K562 (cell line): Measurements from ENCODE around the gene PIWIL1. TPM values are rescaled to one million over a fixed set of nuclear protein-coding genes. Genes with fewer than 3 reads are reported as not detected.

Experiments used
- ATAC-seq: fragments of 200-7000 bp; cut with Tn5 transposase; 3 replicates; pipeline ENCODE4 v1.9.1; 2020; ENCODE audit warnings: moderate library complexity
- BruUV-seq: library from RNA; stranded (reverse); fragments of 400-500 nt; replicated peaks from 2 replicates; lab custom pipeline; 2021; lab: Mats Ljungman, UMichigan
- CTCF ChIA-PET: fragments of 300-600 bp; formaldehyde crosslinking; extraction: SDS; loops from one replicate; lab custom pipeline; 2021; ENCODE audit warnings: low intra/inter-chr PET ratio; lab: Yijun Ruan, JAX
- POLR2A ChIA-PET: fragments of 300-600, 350-650 bp; sonication (Branson Sonifier 250); formaldehyde crosslinking; extraction: SDS; loops from one replicate; lab custom pipeline; 2021; ENCODE audit warnings: antibody characterized with exemption, inconsistent platforms; lab: Yijun Ruan, JAX
- DNase-seq, 4 experiments: peaks; one replicate each; pipeline versions ENCODE4 v3.0.0 to v3.0.0-alpha.2; 2011 to 2018; ENCODE audit warnings: low spot score in 3 of 4, mixed read lengths in 3 of 4; ENCODE audit errors: extremely low read depth in 1 of 4
- FAIRE-seq: peaks from 2 replicates; lab custom pipeline; 2011; peaks lifted over from hg19 to GRCh38; lab: Jason Lieb, UNC
- H2AFZ ChIP-seq: 2 replicates; pipeline ENCODE4 v1.6.0; 2011; ENCODE audit warnings: low read depth, low read length, control low read depth, inconsistent platforms
- H3K27ac ChIP-seq: fragments of 200-600 bp; 3 replicates; pipeline ENCODE4 v1.8.0; 2011; ENCODE audit warnings: low read depth, mild to moderate bottlenecking, control low read depth, inconsistent platforms, low read length, moderate library complexity, mixed read lengths; ENCODE audit errors: extremely low read depth
- H3K27me3 ChIP-seq, 2 experiments: fragments of 300-600 bp in 1 of 2; 2 replicates in 1 of 2; 3 replicates in 1 of 2; pipeline versions ENCODE4 v1.6.0 to v1.8.0; 2011; ENCODE audit warnings: inconsistent platforms in 2 of 2, low read length in 2 of 2, mild to moderate bottlenecking in 1 of 2, mixed read lengths in 1 of 2, moderate library complexity in 1 of 2; ENCODE audit not compliant: control insufficient read depth in 2 of 2, insufficient read depth in 2 of 2
- H3K36me3 ChIP-seq: fragments of 300-600 bp; 3 replicates; pipeline ENCODE4 v1.8.0; 2011; ENCODE audit warnings: mild to moderate bottlenecking, low read length, inconsistent platforms; ENCODE audit not compliant: control insufficient read depth, insufficient read depth
- H3K4me1 ChIP-seq, 2 experiments: fragments of 200-600 bp in 1 of 2; replicated peaks in 1 of 2; 2 replicates in 1 of 2; 3 replicates in 1 of 2; pipeline versions ENCODE4 v1.5.1 to v1.8.0; 2011; ENCODE audit warnings: inconsistent platforms in 2 of 2, low read length in 2 of 2, mild to moderate bottlenecking in 1 of 2, mixed read lengths in 1 of 2, moderate library complexity in 1 of 2; ENCODE audit not compliant: control insufficient read depth in 2 of 2, insufficient read depth in 2 of 2
- H3K4me2 ChIP-seq: 2 replicates; pipeline ENCODE4 v1.6.1; 2011; ENCODE audit warnings: low read length, control low read depth, inconsistent platforms, mixed read lengths; ENCODE audit not compliant: insufficient read depth
- H3K4me3 ChIP-seq: fragments of 200-600 bp; sonication (generic), shearing (Covaris generic); 2 replicates; pipeline ENCODE4 v1.5.1; 2016; ENCODE audit warnings: control low read depth, inconsistent platforms
- H3K79me2 ChIP-seq: fragments of 200-600 bp; 3 replicates; pipeline ENCODE4 v1.8.0; 2011; ENCODE audit warnings: low read length, inconsistent platforms; ENCODE audit not compliant: control insufficient read depth, insufficient read depth
- H3K9ac ChIP-seq, 2 experiments: 2 replicates each; pipeline versions ENCODE4 v1.6.0 to v1.6.1; 2011; ENCODE audit warnings: low read depth in 2 of 2, low read length in 2 of 2, control low read depth in 1 of 2, inconsistent platforms in 1 of 2, mild to moderate bottlenecking in 1 of 2, mixed read lengths in 1 of 2; ENCODE audit not compliant: insufficient read depth in 1 of 2
- H3K9me1 ChIP-seq: one replicate; pipeline ENCODE4 v1.6.0; 2011; ENCODE audit warnings: inconsistent platforms, mild to moderate bottlenecking, low read length, moderate library complexity; ENCODE audit not compliant: control insufficient read depth, insufficient read depth
- H3K9me3 ChIP-seq: replicated peaks from 2 replicates; pipeline ENCODE4 v1.5.1; 2011; ENCODE audit warnings: low read depth, low read length, inconsistent platforms; ENCODE audit not compliant: control insufficient read depth, insufficient read depth
- H4K20me1 ChIP-seq: replicated peaks from 2 replicates; pipeline ENCODE4 v1.6.1; 2011; ENCODE audit warnings: low read length, inconsistent platforms, mixed read lengths; ENCODE audit not compliant: control insufficient read depth, insufficient read depth
- CCAR2 ChIP-seq: fragments of 200-400 bp; formaldehyde crosslinking; IDR thresholded peaks from 2 replicates; pipeline ENCODE4 v1.6.1; 2017; ENCODE audit warnings: mild to moderate bottlenecking, low read depth, low read length
- DPF2 ChIP-seq: fragments of 450-650 bp; IDR thresholded peaks from 2 replicates; pipeline ENCODE4 v1.6.1; 2016
- ELF2 ChIP-seq: fragments of 250-450 bp; sonication (Bioruptor Pico); IDR thresholded peaks from 2 replicates; pipeline ENCODE4 v1.5.0; 2021; ENCODE audit warnings: mild to moderate bottlenecking
- ETV1 ChIP-seq: fragments of 450-650 bp; conservative IDR thresholded peaks from 2 replicates; pipeline ENCODE4 v1.6.1; 2016; ENCODE audit warnings: missing genetic modification characterization, control low read depth, low read depth, missing compliant biosample characterization
- HDAC2 ChIP-seq: fragments of 450-650 bp; IDR thresholded peaks from 2 replicates; pipeline ENCODE4 v1.6.1; 2016; ENCODE audit warnings: mild to moderate bottlenecking
- KDM4B ChIP-seq, 2 experiments: fragments of 450-650 bp in 1 of 2; sonication (generic) in 1 of 2; IDR thresholded peaks; 2 replicates each; pipeline ENCODE4 v1.6.1; 2016 to 2017; ENCODE audit warnings: borderline replicate concordance in 2 of 2, antibody characterized with exemption in 1 of 2, low read depth in 1 of 2, mild to moderate bottlenecking in 1 of 2
- PURB ChIP-seq: sonication (generic); formaldehyde crosslinking; IDR thresholded peaks from 2 replicates; pipeline ENCODE4 v1.9.0; 2021; ENCODE audit warnings: low read depth, mild to moderate bottlenecking, missing genetic modification reagents
- RHOXF2B ChIP-seq: fragments of 250-450 bp; sonication (Bioruptor Pico); conservative IDR thresholded peaks from 2 replicates; pipeline ENCODE4 v1.5.1; 2021
- TRIM24 ChIP-seq, 2 experiments: fragments of 450-650 bp; IDR thresholded peaks; 2 replicates each; pipeline ENCODE4 v1.6.1; 2016
- ZNF324 ChIP-seq: fragments of 250-450 bp; sonication (Bioruptor Pico); IDR thresholded peaks from 2 replicates; pipeline ENCODE4 v1.4.0; 2020; ENCODE audit warnings: mild to moderate bottlenecking
- WGBS: fragments of 100-300 bp; shearing (Covaris generic); methylation state at CpG from one replicate; pipeline ENCODE4 v1.1.6; 2016; ENCODE audit warnings: low coverage, mixed read lengths; ENCODE audit not compliant: insufficient coverage; ENCODE audit errors: missing lambda C conversion rate; 5-methylcytosine and 5-hydroxymethylcytosine counted together
- in situ Hi-C: fragments of 300-500 bp; cut with MboI; formaldehyde crosslinking; loops from 4 replicates; pipeline ENCODE4 v1.15.0; 2018; ENCODE audit warnings: inconsistent platforms, mixed read lengths
- intact Hi-C: fragments of 100-400 bp; cut with micrococcal nuclease; formaldehyde crosslinking; loops from 2 replicates; pipeline ENCODE4 v1.14.2; 2022
- polyA plus RNA-seq, 8 experiments: library from polyadenylated mRNA; depleted of rRNA in 4 of 8; stranded (reverse) in 5 of 8; unstranded in 3 of 8; fragments of >200 nt; fragmentation: Nextera tagmentation in 2 of 8; fragmentation: Illumina TruSeq in 1 of 8; extraction: Ambion mirVana in 2 of 8; extraction: Trizol in 1 of 8; gene quantifications; 2 replicates each; pipeline versions ENCODE4 v1.2.1 to v1.2.3, GENCODE V29; 2011 to 2014; ENCODE audit warnings: inconsistent platforms in 1 of 8, missing spikeins in 1 of 8
- total RNA-seq, 7 experiments: library from RNA; depleted of rRNA in 6 of 7; stranded (reverse); fragments of >200 nt in 6 of 7; fragmentation: Illumina TruSeq in 2 of 7; extraction: Trizol in 2 of 7; gene quantifications; 2 replicates each; pipeline versions ENCODE4 v1.2.1 to v1.2.3, GENCODE V29; 2011 to 2021; ENCODE audit warnings: low replicate concordance in 1 of 7
- TF ChIP-seq, protein P1 (sequence below): fragments of 250-450 bp; sonication (Bioruptor Pico); IDR thresholded peaks from 2 replicates; pipeline ENCODE4 v1.4.0; 2020
- TF ChIP-seq, protein P2 (sequence below): conservative IDR thresholded peaks from 2 replicates; pipeline ENCODE4 v1.6.1; 2011; ENCODE audit warnings: low read depth, mild to moderate bottlenecking, low read length; ENCODE audit not compliant: control insufficient read depth

The PIWIL1 gene
- total and polyA plus RNA-seq, 9 of the 15 experiments (the other 6 are each of a cell fraction or from before 2014, with no cell fraction given) = not detected

DNA sequence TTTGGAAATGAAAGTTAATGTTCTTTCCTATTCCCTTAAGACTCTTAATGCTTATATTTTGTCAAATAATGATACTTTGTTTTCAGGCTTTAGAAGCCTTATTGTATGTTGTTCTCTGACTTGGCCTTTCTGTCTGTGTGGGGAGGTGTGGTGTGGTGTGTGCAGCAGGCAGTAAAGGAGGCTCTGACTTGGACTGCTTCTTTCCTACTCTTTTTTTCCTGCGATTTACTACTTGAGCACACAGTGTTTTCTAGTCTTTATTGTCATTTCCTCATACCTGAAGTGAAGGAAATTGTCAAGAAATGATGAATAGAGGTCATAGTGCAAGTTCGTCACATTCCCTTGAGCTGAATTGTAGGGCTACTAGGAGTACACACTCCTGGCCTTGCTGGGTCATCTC lies 26.9 kb downstream of the PIWIL1 start:
- no peaks in the 10 kb centered on the region for H3K4me1 ChIP-seq
- CTCF ChIA-PET = no interaction called here
- H3K9me1 ChIP-seq = no peaks in the 10 kb centered on the region
- H3K9me3 ChIP-seq = no peaks in the 10 kb centered on the region
- H3K9ac ChIP-seq = no peak overlapping the region
- no peak for FAIRE-seq
- no peak overlapping the region for H3K4me3 ChIP-seq
- in situ Hi-C loops = no loop called here
- 0% methylated on average over 2 of the region's 2 CpGs for WGBS
- no peaks in the 10 kb centered on the region for H3K79me2 ChIP-seq
- peaks cover 7 to 30% of the 10 kb centered on the region in 2 experiments; a peak in 4 of 5 replicates for H3K27me3 ChIP-seq
- POLR2A ChIA-PET = no interaction called here
- DNase-seq = no peak
- H2AFZ ChIP-seq = no peak overlapping the region
- TF ChIP-seq, protein P1, sequence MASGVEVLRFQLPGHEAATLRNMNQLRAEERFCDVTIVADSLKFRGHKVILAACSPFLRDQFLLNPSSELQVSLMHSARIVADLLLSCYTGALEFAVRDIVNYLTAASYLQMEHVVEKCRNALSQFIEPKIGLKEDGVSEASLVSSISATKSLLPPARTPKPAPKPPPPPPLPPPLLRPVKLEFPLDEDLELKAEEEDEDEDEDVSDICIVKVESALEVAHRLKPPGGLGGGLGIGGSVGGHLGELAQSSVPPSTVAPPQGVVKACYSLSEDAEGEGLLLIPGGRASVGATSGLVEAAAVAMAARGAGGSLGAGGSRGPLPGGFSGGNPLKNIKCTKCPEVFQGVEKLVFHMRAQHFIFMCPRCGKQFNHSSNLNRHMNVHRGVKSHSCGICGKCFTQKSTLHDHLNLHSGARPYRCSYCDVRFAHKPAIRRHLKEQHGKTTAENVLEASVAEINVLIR (CRISPR knock-in tag) = no peak
- TF ChIP-seq TRIM24 (IDR thresholded peaks at IDR 0.05) = no peak
- TF ChIP-seq DPF2 = no peak
- no peak for TF ChIP-seq KDM4B (IDR thresholded peaks at IDR 0.05; ENCODE audit: borderline replicate concordance in 2 of 2, low read depth in 1 of 2)
- no peak for TF ChIP-seq ZNF324 (CRISPR knock-in tag)
- TF ChIP-seq PURB (CRISPR knock-in tag) = no peak
- TF ChIP-seq CCAR2 = no peak
- no peak for TF ChIP-seq RHOXF2B (CRISPR knock-in tag)
- no peak for TF ChIP-seq ELF2 (CRISPR knock-in tag)
- TF ChIP-seq ETV1 (tag) = no peak
- TF ChIP-seq HDAC2 = no peak
- TF ChIP-seq, protein P2, sequence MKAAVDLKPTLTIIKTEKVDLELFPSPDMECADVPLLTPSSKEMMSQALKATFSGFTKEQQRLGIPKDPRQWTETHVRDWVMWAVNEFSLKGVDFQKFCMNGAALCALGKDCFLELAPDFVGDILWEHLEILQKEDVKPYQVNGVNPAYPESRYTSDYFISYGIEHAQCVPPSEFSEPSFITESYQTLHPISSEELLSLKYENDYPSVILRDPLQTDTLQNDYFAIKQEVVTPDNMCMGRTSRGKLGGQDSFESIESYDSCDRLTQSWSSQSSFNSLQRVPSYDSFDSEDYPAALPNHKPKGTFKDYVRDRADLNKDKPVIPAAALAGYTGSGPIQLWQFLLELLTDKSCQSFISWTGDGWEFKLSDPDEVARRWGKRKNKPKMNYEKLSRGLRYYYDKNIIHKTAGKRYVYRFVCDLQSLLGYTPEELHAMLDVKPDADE = no peak
- no peaks in the 10 kb centered on the region for H3K36me3 ChIP-seq
- intact Hi-C loops = no loop called here
- no peak overlapping the region for H3K27ac ChIP-seq
- H4K20me1 ChIP-seq = no peaks in the 10 kb centered on the region
- ATAC-seq = no peak
- BruUV-seq = no TSS peak
- H3K4me2 ChIP-seq = no peak overlapping the region
